K562 (cell line): ENCODE measurements around the gene MARCKS. TPM values are rescaled to one million over a fixed set of nuclear protein-coding genes. Genes with fewer than 3 reads are reported as not detected.

Experiments
- ETV1 ChIP-seq: fragments of 450-650 bp; conservative IDR thresholded peaks from 2 replicates; pipeline ENCODE4 v1.6.1; 2016; ENCODE audit warnings: missing genetic modification characterization, control low read depth, low read depth, missing compliant biosample characterization
- FUS ChIP-seq: fragments of 200-400 bp; formaldehyde crosslinking; optimal IDR thresholded peaks from 2 replicates; pipeline ENCODE3; 2017; ENCODE audit warnings: low read depth, low read length
- HMG20B ChIP-seq: fragments of 250-450 bp; sonication (Bioruptor Pico); IDR thresholded peaks from 2 replicates; pipeline ENCODE4 v1.5.0; 2021; ENCODE audit warnings: mild to moderate bottlenecking
- MAFF ChIP-seq: IDR thresholded peaks from 2 replicates; pipeline ENCODE4 v1.6.1; 2012; ENCODE audit warnings: low read length, improper control_type of control experiment
- MEF2A ChIP-seq: IDR thresholded peaks from 2 replicates; pipeline ENCODE4 v1.6.1; 2011; ENCODE audit warnings: low read depth, mild to moderate bottlenecking, low read length, moderate library complexity; ENCODE audit not compliant: control insufficient read depth
- MIER1 ChIP-seq: fragments of 450-650 bp; IDR thresholded peaks from 2 replicates; pipeline ENCODE4 v1.6.1; 2016; ENCODE audit warnings: antibody characterized with exemption, mild to moderate bottlenecking, low read depth
- MYC ChIP-seq, 2 experiments: fragments of 250-450 bp in 1 of 2; sonication (Bioruptor Pico) in 1 of 2; IDR thresholded peaks; 2 replicates each; pipeline versions ENCODE4 v1.5.1 to v1.6.1; 2012 to 2021; ENCODE audit warnings: low read depth in 2 of 2, borderline replicate concordance in 1 of 2, improper control_type of control experiment in 1 of 2, low read length in 1 of 2, mild to moderate bottlenecking in 1 of 2, moderate library complexity in 1 of 2
- NCOA1 ChIP-seq: fragments of 450-650 bp; IDR thresholded peaks from 2 replicates; pipeline ENCODE4 v1.6.1; 2016; ENCODE audit warnings: low read depth
- TAF1 ChIP-seq: IDR thresholded peaks from 2 replicates; pipeline ENCODE4 v1.6.1; 2011; ENCODE audit warnings: mild to moderate bottlenecking, low read length, moderate library complexity; ENCODE audit not compliant: insufficient read depth, control insufficient read depth, severe bottlenecking; ENCODE audit errors: extremely low read depth
- TAF15 ChIP-seq: fragments of 200-400 bp; formaldehyde crosslinking; IDR thresholded peaks from 2 replicates; pipeline ENCODE4 v1.6.1; 2017; ENCODE audit warnings: mild to moderate bottlenecking, low read depth, low read length, moderate library complexity
- THRAP3 ChIP-seq: fragments of 450-650 bp; IDR thresholded peaks from 2 replicates; pipeline ENCODE4 v1.6.1; 2016; ENCODE audit warnings: mild to moderate bottlenecking, inconsistent platforms, borderline replicate concordance
- TRIM28 ChIP-seq: fragments of 450-650 bp; IDR thresholded peaks from 2 replicates; pipeline ENCODE4 v1.6.1; 2017
- USF1 ChIP-seq: sonication (generic); formaldehyde crosslinking; IDR thresholded peaks from 2 replicates; pipeline ENCODE4 v1.9.0; 2022; ENCODE audit warnings: mild to moderate bottlenecking, missing genetic modification reagents
- XRCC4 ChIP-seq: IDR thresholded peaks from one replicate; pipeline ENCODE4 v1.6.1; 2011; ENCODE audit not compliant: insufficient read depth, insufficient read length; ENCODE audit errors: extremely low read depth
- ZNF134 ChIP-seq: fragments of 250-450 bp; sonication (Bioruptor Pico); conservative IDR thresholded peaks from 2 replicates; pipeline ENCODE4 v1.4.0; 2020
- ZNF395 ChIP-seq: fragments of 200-800 bp; sonication (Bioruptor generic); IDR thresholded peaks from 2 replicates; pipeline ENCODE4 v1.6.1; 2017; ENCODE audit warnings: missing genetic modification characterization, missing compliant biosample characterization
- ZNF407 ChIP-seq: fragments of 450-650 bp; IDR thresholded peaks from 2 replicates; pipeline ENCODE4 v1.6.1; 2016; ENCODE audit warnings: low read depth
- polyA plus RNA-seq, 8 experiments: library from polyadenylated mRNA; depleted of rRNA in 4 of 8; stranded (reverse) in 5 of 8; unstranded in 3 of 8; fragments of >200 nt; fragmentation: Nextera tagmentation in 2 of 8; fragmentation: Illumina TruSeq in 1 of 8; extraction: Ambion mirVana in 2 of 8; extraction: Trizol in 1 of 8; gene quantifications; 2 replicates each; pipeline versions ENCODE4 v1.2.1 to v1.2.3, GENCODE V29; 2011 to 2014; ENCODE audit warnings: inconsistent platforms in 1 of 8, missing spikeins in 1 of 8
- total RNA-seq, 7 experiments: library from RNA; depleted of rRNA in 6 of 7; stranded (reverse); fragments of >200 nt in 6 of 7; fragmentation: Illumina TruSeq in 2 of 7; extraction: Trizol in 2 of 7; gene quantifications; 2 replicates each; pipeline versions ENCODE4 v1.2.1 to v1.2.3, GENCODE V29; 2011 to 2021; ENCODE audit warnings: low replicate concordance in 1 of 7

The MARCKS gene
- total and polyA plus RNA-seq, 9 of the 15 experiments (the other 6 are each of a cell fraction or from before 2014, with no cell fraction given), result 0.15 to 2.7 (median 1.0) TPM

- TF ChIP-seq USF1 (CRISPR knock-in tag) (no peak), NCOA1 (no peak), HMG20B (CRISPR knock-in tag) (no peak), MIER1 (no peak), ETV1 (no peak), FUS (no peak), ZNF134 (CRISPR knock-in tag) (peak; percentile 77), ZNF395 (CRISPR knock-in tag) (no peak), MEF2A (no peak), TRIM28 (no peak), THRAP3 (no peak), MYC (IDR thresholded peaks at IDR 0.05; ENCODE audit: low read depth, low read length) (no peak), MYC (CRISPR knock-in tag; IDR thresholded peaks at IDR 0.05; ENCODE audit: borderline replicate concordance, low read depth) (no peak), XRCC4 (no peak), TAF1 (no peak), MAFF (no peak), ZNF407 (no peak), TAF15 (no peak)
Observed at GRCh38 chr6:113854531-113855499, 2.3 kb upstream of the MARCKS start (continued).
